HCT116 (cell line): ENCODE data around the gene MAGEC3.

ENCODE experiments used
- CBX3 ChIP-seq: IDR thresholded peaks from 2 replicates; pipeline ENCODE4 v1.6.1; 2012; ENCODE audit warnings: low read depth
- EGR1 ChIP-seq: IDR thresholded peaks from 2 replicates; pipeline ENCODE4 v1.6.1; 2012; ENCODE audit warnings: low read depth
- EZH2 ChIP-seq: fragments of 200-600 bp; sonication (generic); IDR thresholded peaks from 2 replicates; pipeline ENCODE4 v1.6.1; 2017; ENCODE audit warnings: antibody characterized with exemption, mixed run types
- EZH2phosphoT487 ChIP-seq: fragments of 200-600 bp; IDR thresholded peaks from 2 replicates; pipeline ENCODE4 v1.6.1; 2018; ENCODE audit warnings: antibody characterized with exemption, borderline replicate concordance
- JUND ChIP-seq: IDR thresholded peaks from 2 replicates; pipeline ENCODE4 v1.6.1; 2012
- MAX ChIP-seq: IDR thresholded peaks from 2 replicates; pipeline ENCODE4 v1.6.1; 2012
- RAD21 ChIP-seq: IDR thresholded peaks from 2 replicates; pipeline ENCODE4 v1.6.1; 2012; ENCODE audit warnings: low read depth, mild to moderate bottlenecking
- REST ChIP-seq: IDR thresholded peaks from 2 replicates; pipeline ENCODE4 v1.6.1; 2012; ENCODE audit warnings: low read depth
- SP1 ChIP-seq: IDR thresholded peaks from 2 replicates; pipeline ENCODE4 v1.6.1; 2012; ENCODE audit warnings: low read depth
- SRF ChIP-seq: IDR thresholded peaks from 2 replicates; pipeline ENCODE4 v1.6.1; 2012; ENCODE audit warnings: low read depth
- TCF7L2 ChIP-seq: IDR thresholded peaks from 2 replicates; pipeline ENCODE4 v1.7.0; 2011; ENCODE audit warnings: borderline replicate concordance, inconsistent platforms; ENCODE audit not compliant: insufficient read depth, insufficient read length; ENCODE audit errors: extremely low read depth
- YY1 ChIP-seq: IDR thresholded peaks from 2 replicates; pipeline ENCODE4 v1.6.1; 2011; ENCODE audit warnings: low read length, low read depth, moderate library complexity, mild to moderate bottlenecking; ENCODE audit not compliant: insufficient replicate concordance; ENCODE audit errors: extremely low read depth
- ZNF274 ChIP-seq: fragments of 200-500 bp; sonication (Bioruptor generic); IDR thresholded peaks from 2 replicates; pipeline ENCODE4 v1.6.1; 2014; ENCODE audit warnings: mild to moderate bottlenecking, low read depth, low read length, inconsistent platforms
- TF ChIP-seq, protein P1 (sequence below), 3 experiments: fragments of 200-600 bp in 1 of 3; sonication (generic) in 1 of 3; IDR thresholded peaks in 2 of 3; conservative IDR thresholded peaks in 1 of 3; 2 replicates each; pipeline ENCODE4 v1.5.1; 2012 to 2017; ENCODE audit warnings: low read depth in 2 of 3, low read length in 2 of 3, antibody characterized with exemption in 1 of 3, borderline replicate concordance in 1 of 3, control low read depth in 1 of 3, mild to moderate bottlenecking in 1 of 3, mixed read lengths in 1 of 3, mixed run types in 1 of 3, moderate library complexity in 1 of 3; ENCODE audit not compliant: insufficient read depth in 1 of 3

DNA sequence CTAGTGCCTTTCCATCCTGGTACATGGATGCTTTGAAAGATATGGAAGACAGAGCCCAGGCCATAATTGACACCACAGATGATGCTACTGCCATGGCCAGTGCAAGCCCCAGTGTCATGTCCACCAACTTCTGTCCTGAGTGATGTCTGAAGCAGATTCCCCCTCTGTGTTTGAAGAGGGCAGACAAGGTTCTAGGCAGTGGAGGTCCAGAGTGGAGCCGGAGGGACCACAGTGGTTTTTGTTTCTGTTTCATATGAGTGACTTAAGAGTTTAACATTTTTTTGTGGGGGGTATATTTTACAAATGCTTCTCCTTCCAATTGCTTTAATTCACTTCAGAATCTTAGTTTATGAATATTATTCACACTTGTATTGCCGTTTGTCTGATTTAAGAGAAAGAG, 59.6 kb downstream of the MAGEC3 start:
- TF ChIP-seq JUND (no peak), REST (no peak), SRF (no peak), CBX3 (no peak), RAD21 (no peak), SP1 (no peak), TCF7L2 (no peak), ZNF274 (no peak), YY1 (no peak), MAX (no peak), EZH2 (no peak), EZH2phosphoT487 (no peak), EGR1 (no peak)
- TF ChIP-seq, protein P1, sequence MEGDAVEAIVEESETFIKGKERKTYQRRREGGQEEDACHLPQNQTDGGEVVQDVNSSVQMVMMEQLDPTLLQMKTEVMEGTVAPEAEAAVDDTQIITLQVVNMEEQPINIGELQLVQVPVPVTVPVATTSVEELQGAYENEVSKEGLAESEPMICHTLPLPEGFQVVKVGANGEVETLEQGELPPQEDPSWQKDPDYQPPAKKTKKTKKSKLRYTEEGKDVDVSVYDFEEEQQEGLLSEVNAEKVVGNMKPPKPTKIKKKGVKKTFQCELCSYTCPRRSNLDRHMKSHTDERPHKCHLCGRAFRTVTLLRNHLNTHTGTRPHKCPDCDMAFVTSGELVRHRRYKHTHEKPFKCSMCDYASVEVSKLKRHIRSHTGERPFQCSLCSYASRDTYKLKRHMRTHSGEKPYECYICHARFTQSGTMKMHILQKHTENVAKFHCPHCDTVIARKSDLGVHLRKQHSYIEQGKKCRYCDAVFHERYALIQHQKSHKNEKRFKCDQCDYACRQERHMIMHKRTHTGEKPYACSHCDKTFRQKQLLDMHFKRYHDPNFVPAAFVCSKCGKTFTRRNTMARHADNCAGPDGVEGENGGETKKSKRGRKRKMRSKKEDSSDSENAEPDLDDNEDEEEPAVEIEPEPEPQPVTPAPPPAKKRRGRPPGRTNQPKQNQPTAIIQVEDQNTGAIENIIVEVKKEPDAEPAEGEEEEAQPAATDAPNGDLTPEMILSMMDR (IDR thresholded peaks at IDR 0.05 in 2 of 3, conservative IDR thresholded peaks at IDR 0.05 in 1 of 3; ENCODE audit: borderline replicate concordance in 1 of 3, insufficient read depth in 1 of 3, low read depth in 2 of 3, low read length in 2 of 3) = no peak
